Measurements from ENCODE around the gene CCL2.

- TF ChIP-seq CTCF (conservative IDR thresholded peaks at IDR 0.05; ENCODE audit: low read length) (no peak), EZH2phosphoT487 (IDR thresholded peaks at IDR 0.05; ENCODE audit: borderline replicate concordance) (no peak)
These were observed 47.5 kb upstream of the CCL2 start for GRCh38 chr17:34207572-34207971.
